GM21526 (cell line): ENCODE data around the gene CASP3.
"Not testable (repeated sequence)": the region's sequence is repeated elsewhere in the genome, so short reads cannot be mapped to it uniquely, and the experiment has no call there.

Experiments
- ATAC-seq: cut with Tn5 transposase; IDR thresholded peaks from one replicate; pipeline ENCODE4 v1.9.1; 2021; ENCODE audit warnings: moderate library complexity; ENCODE audit not compliant: unreplicated experiment, low FRiP score

The CASP3 gene

GRCh38 chr4:184598753-184599491 is 50.3 kb downstream of the CASP3 start:
- ATAC-seq = no peak

GRCh38 chr4:184596617-184597185 is 52.5 kb downstream of the CASP3 start:
- no peak for ATAC-seq

GRCh38 chr4:184596044-184596616 is 53.1 kb downstream of the CASP3 start:
- no peak for ATAC-seq

- no peak for ATAC-seq
These were observed 53.8 kb downstream of the CASP3 start for GRCh38 chr4:184595430-184595829.

- no peak for ATAC-seq
These were observed 55.8 kb downstream of the CASP3 start for GRCh38 chr4:184593461-184593860.

GRCh38 chr4:184591747-184592270 is 57.4 kb downstream of the CASP3 start:
- not testable (repeated sequence) for ATAC-seq

GRCh38 chr4:184591070-184591677 is 58.1 kb downstream of the CASP3 start:
- no peak for ATAC-seq

- no peak for ATAC-seq
These were observed 59.1 kb downstream of the CASP3 start for GRCh38 chr4:184590196-184590595.

GRCh38 chr4:184588893-184589292 is 60.4 kb downstream of the CASP3 start:
- no peak for ATAC-seq

- ATAC-seq = no peak
These were observed 61.5 kb downstream of the CASP3 start for GRCh38 chr4:184587701-184588100.

GRCh38 chr4:184587221-184587620 is 62.0 kb downstream of the CASP3 start:
- ATAC-seq = no peak

- peak; percentile 54 for ATAC-seq
These were observed 65.3 kb downstream of the CASP3 start for GRCh38 chr4:184583738-184584502.
